ENCODE data around the gene SLC1A5. TPM values are rescaled to one million over a fixed set of nuclear protein-coding genes. Genes with fewer than 3 reads are reported as not detected.

The SLC1A5 gene
- total RNA-seq = 172 and 449 TPM in 2 replicates

DNA sequence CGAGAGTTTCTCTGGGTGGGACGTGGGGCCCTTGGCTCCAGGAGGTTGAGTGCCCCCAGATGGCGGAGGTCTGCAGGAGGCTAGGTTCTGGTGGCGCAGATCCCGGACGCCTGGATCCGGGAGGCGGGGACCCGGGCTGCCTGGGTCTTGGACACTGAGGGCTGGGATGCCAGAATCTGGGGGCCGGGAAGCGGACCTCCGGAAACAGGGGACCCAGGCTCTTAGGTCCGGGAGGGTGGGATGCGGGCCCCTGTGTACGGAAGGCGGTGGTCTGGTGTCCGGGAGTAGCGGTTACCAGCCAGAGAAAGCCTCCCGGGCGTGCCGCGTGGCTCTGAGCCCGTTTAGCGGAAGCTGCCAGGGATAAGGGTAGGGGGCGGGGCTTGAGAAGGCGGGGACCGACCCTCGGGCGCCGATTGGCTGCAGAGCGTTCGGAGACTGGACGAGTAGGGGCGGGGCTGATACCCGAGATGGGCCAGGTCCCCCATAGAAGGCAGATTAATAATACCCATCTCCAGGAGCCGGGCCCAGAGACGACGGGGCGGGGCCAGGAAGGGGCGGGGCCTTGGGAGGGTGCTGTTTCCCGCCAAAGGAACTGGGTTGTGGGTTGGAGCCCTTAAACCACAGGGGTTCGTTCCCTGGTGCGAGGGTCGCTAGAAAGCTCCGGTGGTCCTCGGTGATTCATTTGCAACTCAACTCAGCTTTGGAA lies at the start of gene SLC1A5:
TSS of gene SLC1A5 (minus strand) at position 333 of the 706 bp plus-strand sequence. CDS start 629 bp downstream, outside the sequence.

DNA sequence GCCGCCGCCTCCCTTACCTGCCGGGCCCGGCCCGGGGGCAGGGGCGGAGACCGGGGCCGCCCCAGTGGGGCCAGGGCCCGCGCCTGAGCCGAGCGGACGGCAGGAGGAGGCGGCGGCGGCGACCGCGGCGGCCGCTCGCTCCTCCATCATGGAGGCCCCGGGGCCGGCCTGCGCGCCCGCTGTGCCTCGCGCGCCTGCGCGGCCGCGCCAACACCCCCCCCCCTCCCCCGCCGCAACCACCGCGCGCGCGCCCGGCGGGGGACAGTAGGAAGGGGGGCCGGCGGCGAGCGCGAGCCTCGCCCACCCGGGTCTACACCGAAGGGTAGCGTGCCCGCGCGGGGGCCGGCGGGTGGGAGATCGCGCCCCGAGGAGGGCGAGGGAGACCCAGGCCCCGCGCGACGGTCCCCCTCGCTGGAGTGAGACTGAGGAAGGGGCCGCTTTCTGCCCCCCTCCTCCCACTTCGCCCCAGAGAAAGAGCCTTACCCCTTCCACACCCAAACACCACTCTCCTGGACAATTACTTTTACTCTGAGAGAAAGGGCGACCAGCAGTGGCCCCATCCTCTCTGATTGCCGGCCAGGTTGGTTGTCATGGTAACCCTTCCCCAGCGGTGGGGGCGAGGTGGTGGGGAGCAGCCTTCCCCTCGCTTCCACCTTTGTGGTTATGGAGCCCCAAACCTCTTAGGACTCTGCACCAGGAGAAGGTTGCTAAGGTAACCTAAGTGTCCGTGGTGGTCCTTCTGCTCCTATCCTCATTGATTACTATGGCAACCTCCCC lies 41.9 kb downstream of the SLC1A5 start, which contains the start of gene STRN4:
TSS of gene STRN4 (minus strand) at position 170 of the 777 bp plus-strand sequence. CDS start at position 150, 20 bp downstream.

DNA sequence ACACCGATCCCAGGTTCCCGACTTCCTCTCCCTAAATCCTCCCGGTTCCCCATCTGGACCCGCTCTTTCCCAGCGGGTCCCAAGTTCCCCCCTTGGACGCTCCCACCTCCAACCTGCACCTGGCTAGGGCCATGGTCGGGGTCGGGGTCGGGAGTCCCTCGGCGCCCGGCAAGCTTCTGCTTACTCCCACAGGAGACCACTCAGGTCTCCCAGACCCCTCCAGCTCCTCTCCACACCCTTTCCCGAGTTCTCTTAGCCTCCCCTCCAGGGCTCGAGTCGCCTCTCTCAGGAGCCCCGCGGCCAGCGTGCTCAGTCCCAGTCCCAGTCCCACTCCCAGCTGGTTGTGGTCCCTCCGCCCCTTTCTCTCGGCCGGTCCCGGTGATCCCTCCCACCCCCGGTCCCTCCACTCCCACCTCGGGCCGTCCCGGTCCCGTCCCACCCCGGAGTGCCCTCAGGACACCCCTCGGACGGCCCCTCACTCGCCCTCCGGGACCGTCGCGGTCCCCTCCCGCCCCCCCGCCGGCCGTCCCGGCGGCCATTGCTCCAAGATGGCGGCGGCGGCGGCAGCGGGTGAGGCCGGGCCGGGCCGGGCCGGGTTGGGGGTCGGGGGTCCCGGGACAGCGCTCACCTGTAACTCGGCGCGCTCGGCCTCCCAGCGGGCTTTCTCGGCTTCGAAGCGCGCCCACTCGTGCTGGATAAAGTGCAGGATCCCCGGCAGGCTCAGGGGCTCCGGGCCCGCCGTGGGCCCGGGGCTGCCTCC lies 42.7 kb downstream of the SLC1A5 start, which contains the start of gene FKRP:
TSS of gene FKRP (plus strand) at position 537 of the 760 bp plus-strand sequence. CDS start 9,394 bp downstream, outside the sequence.

Other genes starting within 250 kb of the SLC1A5 start
- gene CALM3, start 187.3 kb downstream of the SLC1A5 start, total RNA-seq = 47.7 and 84.1 TPM in 2 replicates
- not detected in 2 replicates for gene PTGIR, start 163.5 kb downstream of the SLC1A5 start, total RNA-seq
- not detected in 2 replicates for gene GNG8, start 152.4 kb downstream of the SLC1A5 start, total RNA-seq
- gene DACT3, start 127.4 kb downstream of the SLC1A5 start, total RNA-seq = not detected in 2 replicates
- gene PRKD2, start 71.5 kb downstream of the SLC1A5 start, total RNA-seq = 21.2 and 25.2 TPM in 2 replicates
- gene FKRP, start 42.5 kb downstream of the SLC1A5 start, total RNA-seq = 9.4 and 9.8 TPM in 2 replicates
- 65.6 and 71.3 TPM in 2 replicates for gene STRN4, start 42.1 kb downstream of the SLC1A5 start, total RNA-seq
- 106 and 123 TPM in 2 replicates for gene AP2S1, start 62.3 kb upstream of the SLC1A5 start, total RNA-seq
- gene ARHGAP35, start 72.4 kb upstream of the SLC1A5 start, total RNA-seq = 17.4 and 32.4 TPM in 2 replicates
- gene NPAS1, start 231.2 kb upstream of the SLC1A5 start, total RNA-seq = 0.48 and 1.1 TPM in 2 replicates

Data from tracheal epithelial cell (primary cell).